ENCODE measurements around the gene FXYD3.

The FXYD3 gene

DNA sequence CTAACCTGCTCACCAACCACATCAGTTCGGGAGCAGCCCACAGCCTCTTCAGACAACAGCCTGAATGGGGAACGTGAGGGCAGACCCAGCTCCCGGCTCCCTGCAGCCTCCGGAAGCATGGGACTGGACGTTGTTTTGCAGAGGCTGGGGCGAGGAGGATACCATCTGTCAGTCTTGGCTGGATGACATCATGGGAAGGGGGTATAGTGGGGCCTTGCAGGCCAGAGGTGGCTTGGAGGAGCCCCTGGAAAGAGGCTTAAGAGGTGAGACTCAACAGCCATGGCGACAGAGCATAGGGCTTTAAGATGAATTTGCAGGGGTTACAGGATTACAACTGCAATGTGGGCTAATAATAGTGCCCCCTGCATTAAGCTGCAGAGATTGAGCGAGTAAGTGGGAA lies 1.5 kb downstream of the FXYD3 start:
- TF ChIP-seq, protein P1, sequence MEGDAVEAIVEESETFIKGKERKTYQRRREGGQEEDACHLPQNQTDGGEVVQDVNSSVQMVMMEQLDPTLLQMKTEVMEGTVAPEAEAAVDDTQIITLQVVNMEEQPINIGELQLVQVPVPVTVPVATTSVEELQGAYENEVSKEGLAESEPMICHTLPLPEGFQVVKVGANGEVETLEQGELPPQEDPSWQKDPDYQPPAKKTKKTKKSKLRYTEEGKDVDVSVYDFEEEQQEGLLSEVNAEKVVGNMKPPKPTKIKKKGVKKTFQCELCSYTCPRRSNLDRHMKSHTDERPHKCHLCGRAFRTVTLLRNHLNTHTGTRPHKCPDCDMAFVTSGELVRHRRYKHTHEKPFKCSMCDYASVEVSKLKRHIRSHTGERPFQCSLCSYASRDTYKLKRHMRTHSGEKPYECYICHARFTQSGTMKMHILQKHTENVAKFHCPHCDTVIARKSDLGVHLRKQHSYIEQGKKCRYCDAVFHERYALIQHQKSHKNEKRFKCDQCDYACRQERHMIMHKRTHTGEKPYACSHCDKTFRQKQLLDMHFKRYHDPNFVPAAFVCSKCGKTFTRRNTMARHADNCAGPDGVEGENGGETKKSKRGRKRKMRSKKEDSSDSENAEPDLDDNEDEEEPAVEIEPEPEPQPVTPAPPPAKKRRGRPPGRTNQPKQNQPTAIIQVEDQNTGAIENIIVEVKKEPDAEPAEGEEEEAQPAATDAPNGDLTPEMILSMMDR (IDR thresholded peaks at IDR 0.05; ENCODE audit: insufficient read depth, low read length, poor library complexity, severe bottlenecking) = no peak
- Histone ChIP-seq H3K36me3 (ENCODE audit: control insufficient read depth, insufficient read depth, low read length) (no peaks in the 10 kb centered on the region), H3K27me3 (replicated peaks; ENCODE audit: control insufficient read depth, insufficient read depth, low read length) (no peaks in the 10 kb centered on the region; the same call in none of the 2 replicates), H3K4me3 (replicated peaks; ENCODE audit: low read depth, low read length) (no peak overlapping the region)
- no peak for DNase-seq (ENCODE audit: extremely low read depth, insufficient read length)

- Histone ChIP-seq H3K36me3 (ENCODE audit: control insufficient read depth, insufficient read depth, low read length) (no peaks in the 10 kb centered on the region), H3K4me3 (replicated peaks; ENCODE audit: low read depth, low read length) (no peak overlapping the region), H3K27me3 (replicated peaks; ENCODE audit: control insufficient read depth, insufficient read depth, low read length) (no peaks in the 10 kb centered on the region; the same call in none of the 2 replicates)
- TF ChIP-seq, protein P1 (IDR thresholded peaks at IDR 0.05; ENCODE audit: insufficient read depth, low read length, poor library complexity, severe bottlenecking) = no peak
- no peak for DNase-seq (ENCODE audit: extremely low read depth, insufficient read length)
Measured at GRCh38 chr19:35117799-35118198, 2.2 kb downstream of the FXYD3 start.

DNA sequence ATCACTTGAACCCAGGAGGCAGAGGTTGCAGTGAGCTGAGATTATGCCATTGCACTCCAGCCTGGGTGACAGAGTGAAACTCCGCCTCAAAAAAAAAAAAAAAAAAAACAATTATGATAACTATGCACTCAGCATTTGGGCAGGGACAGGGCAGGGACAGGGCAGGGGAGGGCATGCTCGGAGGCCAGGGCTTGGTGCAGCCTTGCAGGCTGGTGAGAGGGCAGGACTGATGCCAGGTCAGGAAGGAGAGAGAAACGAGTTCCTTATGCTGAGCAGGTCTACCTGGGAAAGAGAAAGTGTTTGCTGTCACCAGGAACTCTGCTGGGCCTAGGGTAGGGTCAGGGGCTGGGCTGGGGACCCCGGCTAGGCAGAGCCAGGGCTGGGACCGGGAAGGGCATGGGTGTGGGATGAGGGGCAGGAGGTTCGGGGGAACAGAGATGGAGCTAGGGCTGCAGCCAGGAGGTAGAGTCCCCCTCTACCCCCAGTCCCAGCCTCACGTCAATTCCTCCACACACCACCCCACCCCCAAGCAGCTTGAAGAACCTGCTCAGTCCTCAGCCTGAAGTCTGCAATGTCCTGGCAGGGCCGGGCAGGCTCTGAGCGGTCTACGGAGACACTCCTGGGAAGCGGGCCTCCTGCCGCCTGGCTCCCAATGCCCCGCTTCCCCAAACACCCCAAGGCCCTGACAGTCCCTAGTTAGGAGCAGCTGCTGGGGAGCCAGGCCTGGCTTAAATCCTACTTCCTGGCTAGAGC lies 2.8 kb downstream of the FXYD3 start:
- Histone ChIP-seq H3K36me3 (ENCODE audit: control insufficient read depth, insufficient read depth, low read length) (no peaks in the 10 kb centered on the region), H3K4me3 (replicated peaks; ENCODE audit: low read depth, low read length) (no peak overlapping the region), H3K27me3 (replicated peaks; ENCODE audit: control insufficient read depth, insufficient read depth, low read length) (no peaks in the 10 kb centered on the region; the same call in none of the 2 replicates)
- TF ChIP-seq, protein P1 (IDR thresholded peaks at IDR 0.05; ENCODE audit: insufficient read depth, low read length, poor library complexity, severe bottlenecking) = no peak
- no peak for DNase-seq (ENCODE audit: extremely low read depth, insufficient read length)

DNA sequence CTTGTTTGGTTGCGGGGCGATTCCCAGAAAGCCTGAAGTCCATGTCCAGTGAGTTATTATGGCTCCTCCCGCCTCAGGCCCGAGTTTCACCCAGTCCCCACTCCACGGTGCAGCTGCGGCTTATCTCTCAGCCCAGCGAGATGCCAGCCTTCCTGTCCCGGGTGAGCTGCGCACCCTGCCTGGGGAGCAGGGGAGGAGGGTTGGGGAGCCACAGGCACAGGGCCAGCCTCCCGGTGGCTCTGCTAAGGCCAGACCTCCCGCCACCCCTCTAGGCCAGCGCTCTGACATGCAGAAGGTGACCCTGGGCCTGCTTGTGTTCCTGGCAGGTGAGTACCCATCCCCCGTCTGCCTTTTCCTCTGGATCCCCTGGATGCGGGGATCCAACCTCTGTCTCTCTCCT lies 3.5 kb downstream of the FXYD3 start:
- TF ChIP-seq, protein P1 (IDR thresholded peaks at IDR 0.05; ENCODE audit: insufficient read depth, low read length, poor library complexity, severe bottlenecking) = no peak
- Histone ChIP-seq H3K27me3 (replicated peaks; ENCODE audit: control insufficient read depth, insufficient read depth, low read length) (no peaks in the 10 kb centered on the region; the same call in none of the 2 replicates), H3K36me3 (ENCODE audit: control insufficient read depth, insufficient read depth, low read length) (no peaks in the 10 kb centered on the region), H3K4me3 (replicated peaks; ENCODE audit: low read depth, low read length) (no peak overlapping the region)
- no peak for DNase-seq (ENCODE audit: extremely low read depth, insufficient read length)

DNA sequence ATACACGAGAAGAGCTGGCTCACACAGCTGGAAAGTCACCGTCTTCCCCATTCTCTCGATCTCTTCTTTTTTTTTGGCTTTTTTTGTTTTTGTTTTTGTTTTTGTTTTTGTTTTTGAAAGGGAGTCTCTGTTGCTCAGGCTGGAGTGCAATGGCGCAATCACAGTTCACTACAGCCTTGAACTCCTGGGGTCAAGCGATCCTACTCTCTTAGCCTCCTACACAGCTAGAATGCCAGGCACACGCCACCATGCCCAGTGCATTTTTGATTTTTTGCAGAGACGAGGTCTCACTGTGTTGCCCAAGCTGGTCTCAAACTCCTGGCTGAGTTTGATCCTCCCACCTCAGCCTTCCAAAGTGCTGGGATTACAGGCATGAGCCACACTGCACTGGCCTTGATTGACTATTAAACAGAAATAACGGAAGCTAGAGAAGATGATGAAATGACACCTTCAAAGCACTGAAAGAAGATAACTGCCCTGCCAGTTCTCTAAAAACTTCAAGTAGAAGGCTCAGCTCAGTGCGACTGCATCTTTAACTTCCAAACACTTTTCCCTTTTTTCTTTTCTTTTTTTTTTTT lies 4.0 kb downstream of the FXYD3 start:
- no peak for DNase-seq (ENCODE audit: extremely low read depth, insufficient read length)
- H3K27me3 ChIP-seq (replicated peaks; ENCODE audit: control insufficient read depth, insufficient read depth, low read length) = no peaks in the 10 kb centered on the region; the same call in none of the 2 replicates
- no peaks in the 10 kb centered on the region for H3K36me3 ChIP-seq (ENCODE audit: control insufficient read depth, insufficient read depth, low read length)
- TF ChIP-seq, protein P1 (IDR thresholded peaks at IDR 0.05; ENCODE audit: insufficient read depth, low read length, poor library complexity, severe bottlenecking) = no peak
- H3K4me3 ChIP-seq (replicated peaks; ENCODE audit: low read depth, low read length) = no peak overlapping the region

Data from GM06990 (cell line).